H9 (cell line): Measurements from ENCODE around the gene MGLL. TPM values are rescaled to one million over a fixed set of nuclear protein-coding genes. Genes with fewer than 3 reads are reported as not detected.
A peak's percentile ranks its signal among the peaks of the same experiment; 100 is the strongest.

Experiments
- DNase-seq: peaks from one replicate; pipeline ENCODE4 v3.0.0-alpha.2; 2017
- H2AFZ ChIP-seq: one replicate; pipeline ENCODE4 v1.6.1; 2013; ENCODE audit warnings: mild to moderate bottlenecking, low read length, control low read depth, moderate library complexity
- H2AK5ac ChIP-seq: 2 replicates; pipeline ENCODE4 v1.6.1; 2013; ENCODE audit warnings: low read length, control low read depth, mixed read lengths; ENCODE audit not compliant: insufficient read length
- H2BK120ac ChIP-seq: one replicate; pipeline ENCODE4 v1.6.1; 2013; ENCODE audit warnings: low read depth, mild to moderate bottlenecking, low read length, control low read depth, inconsistent platforms; ENCODE audit not compliant: poor library complexity, severe bottlenecking
- H2BK12ac ChIP-seq: 2 replicates; pipeline ENCODE4 v1.6.1; 2013; ENCODE audit warnings: low read length, control low read depth, mixed read lengths, low read depth; ENCODE audit not compliant: insufficient read length
- H2BK15ac ChIP-seq: 2 replicates; pipeline ENCODE4 v1.6.1; 2013; ENCODE audit warnings: low read depth, low read length, control low read depth
- H2BK20ac ChIP-seq: one replicate; pipeline ENCODE4 v1.6.1; 2013; ENCODE audit warnings: low read depth, mild to moderate bottlenecking, low read length, control low read depth, inconsistent platforms; ENCODE audit not compliant: poor library complexity, severe bottlenecking
- H2BK5ac ChIP-seq: 2 replicates; pipeline ENCODE4 v1.6.1; 2013; ENCODE audit warnings: low read length, control low read depth, mixed read lengths; ENCODE audit not compliant: insufficient read length
- H3K14ac ChIP-seq: 2 replicates; pipeline ENCODE4 v1.6.1; 2013; ENCODE audit warnings: low read length, control low read depth; ENCODE audit not compliant: insufficient read depth
- H3K18ac ChIP-seq: 2 replicates; pipeline ENCODE4 v1.6.1; 2013; ENCODE audit warnings: low read depth, mild to moderate bottlenecking, mixed read lengths, low read length, control low read depth; ENCODE audit not compliant: insufficient read length
- H3K23ac ChIP-seq: 2 replicates; pipeline ENCODE4 v1.6.1; 2013; ENCODE audit warnings: low read length, control low read depth, mixed read lengths, low read depth; ENCODE audit not compliant: insufficient read length
- H3K23me2 ChIP-seq: 2 replicates; pipeline ENCODE4 v1.6.1; 2013; ENCODE audit warnings: low read depth, mild to moderate bottlenecking, mixed read lengths, low read length, control low read depth; ENCODE audit not compliant: insufficient read length, poor library complexity, severe bottlenecking
- H3K27ac ChIP-seq: 2 replicates; pipeline ENCODE4 v1.5.1; 2013; ENCODE audit warnings: low read length, control low read depth, mixed read lengths, low read depth; ENCODE audit not compliant: insufficient read length
- H3K27me3 ChIP-seq: 2 replicates; pipeline ENCODE4 v1.6.1; 2013; ENCODE audit warnings: low read length, control low read depth, inconsistent platforms; ENCODE audit not compliant: insufficient read depth
- H3K4ac ChIP-seq: 2 replicates; pipeline ENCODE4 v1.6.1; 2013; ENCODE audit warnings: low read depth, mild to moderate bottlenecking, control low read depth, inconsistent platforms, low read length, moderate library complexity
- H3K4me1 ChIP-seq: 2 replicates; pipeline ENCODE4 v1.6.1; 2013; ENCODE audit warnings: low read length, control low read depth, inconsistent platforms; ENCODE audit not compliant: insufficient read depth
- H3K4me2 ChIP-seq: 2 replicates; pipeline ENCODE4 v1.6.1; 2013; ENCODE audit warnings: low read length, control low read depth, mixed read lengths; ENCODE audit not compliant: insufficient read length, insufficient read depth
- H3K56ac ChIP-seq: 2 replicates; pipeline ENCODE4 v1.6.1; 2013; ENCODE audit warnings: low read depth, mild to moderate bottlenecking, mixed read lengths, low read length, control low read depth; ENCODE audit not compliant: insufficient read length
- H3K79me1 ChIP-seq: 2 replicates; pipeline ENCODE4 v1.6.1; 2013; ENCODE audit warnings: low read depth, mild to moderate bottlenecking, moderate library complexity, low read length, control low read depth, inconsistent platforms; ENCODE audit not compliant: insufficient read depth, poor library complexity, severe bottlenecking
- H3K79me2 ChIP-seq: 2 replicates; pipeline ENCODE4 v1.6.1; 2013; ENCODE audit warnings: low read length, control low read depth, inconsistent platforms; ENCODE audit not compliant: insufficient read depth
- H3K9ac ChIP-seq: 2 replicates; pipeline ENCODE4 v1.6.1; 2013; ENCODE audit warnings: low read length, control low read depth, mixed read lengths; ENCODE audit not compliant: insufficient read length; ENCODE audit errors: extremely low read depth
- H3K9me3 ChIP-seq: one replicate; pipeline ENCODE4 v1.6.1; 2013; ENCODE audit warnings: low read depth, low read length, inconsistent platforms; ENCODE audit not compliant: control insufficient read depth
- H3T11ph ChIP-seq: one replicate; pipeline ENCODE4 v1.6.1; 2013; ENCODE audit warnings: mild to moderate bottlenecking, low read length, control low read depth, inconsistent platforms
- H4K20me1 ChIP-seq: one replicate; pipeline ENCODE4 v1.6.1; 2013; ENCODE audit not compliant: control insufficient read depth, insufficient read length, insufficient read depth
- H4K5ac ChIP-seq: 2 replicates; pipeline ENCODE4 v1.6.1; 2013; ENCODE audit warnings: low read depth, mild to moderate bottlenecking, mixed read lengths, low read length, control low read depth; ENCODE audit not compliant: insufficient read length
- H4K8ac ChIP-seq: replicated peaks from 2 replicates; pipeline ENCODE4 v1.6.1; 2013; ENCODE audit warnings: low read length, control low read depth, mixed read lengths, low read depth; ENCODE audit not compliant: insufficient read length
- H4K91ac ChIP-seq: 2 replicates; pipeline ENCODE4 v1.6.1; 2013; ENCODE audit warnings: low read depth, mild to moderate bottlenecking, moderate library complexity, mixed read lengths, low read length, control low read depth; ENCODE audit not compliant: insufficient read length
- H3K27ac Mint-ChIP-seq, 3 experiments: 2 replicates in 2 of 3; 3 replicates in 1 of 3; pipeline ENCODE4 v1.8.0; 2020 to 2021; ENCODE audit warnings: mixed read lengths in 3 of 3, mild to moderate bottlenecking in 1 of 3, moderate library complexity in 1 of 3
- H3K27me3 Mint-ChIP-seq: 2 replicates; pipeline ENCODE4 v1.8.0; 2021; ENCODE audit warnings: low read depth, mild to moderate bottlenecking, moderate library complexity, mixed read lengths
- H3K36me3 Mint-ChIP-seq, 3 experiments: 2 replicates in 2 of 3; 3 replicates in 1 of 3; pipeline ENCODE4 v1.8.0; 2020 to 2021; ENCODE audit warnings: low read depth in 3 of 3, mixed read lengths in 3 of 3; ENCODE audit not compliant: insufficient read depth in 1 of 3
- H3K4me1 Mint-ChIP-seq, 2 experiments: 2 replicates each; pipeline ENCODE4 v1.8.0; 2020; ENCODE audit warnings: mixed read lengths in 2 of 2
- H3K4me3 Mint-ChIP-seq, 2 experiments: 2 replicates in 1 of 2; 3 replicates in 1 of 2; pipeline ENCODE4 v1.8.0; 2020 to 2021; ENCODE audit warnings: mild to moderate bottlenecking in 2 of 2, mixed read lengths in 2 of 2, moderate library complexity in 1 of 2
- H3K9me3 Mint-ChIP-seq, 2 experiments: 2 replicates in 1 of 2; 3 replicates in 1 of 2; pipeline ENCODE4 v1.8.0; 2020; ENCODE audit warnings: mild to moderate bottlenecking in 2 of 2, mixed read lengths in 2 of 2, moderate library complexity in 1 of 2
- CTCF ChIP-seq: fragments of 200-600 bp; sonication (generic); conservative IDR thresholded peaks from 3 replicates; pipeline ENCODE4 v1.8.0; 2021; ENCODE audit warnings: antibody characterized with exemption, mild to moderate bottlenecking
- WGBS: extraction: QIAGEN DNeasy Blood & Tissue Kit; methylation state at CpG from one replicate; pipeline ENCODE4 v1.1.7; 2013; ENCODE audit warnings: missing lambda C conversion rate, low lambda C conversion rate, mixed read lengths; ENCODE audit not compliant: insufficient read length; ENCODE audit errors: extremely low coverage; 5-methylcytosine and 5-hydroxymethylcytosine counted together
- total RNA-seq: library from RNA; stranded (reverse); gene quantifications from 2 replicates; pipeline ENCODE4 v1.2.1, GENCODE V29; 2021

The MGLL gene
- total RNA-seq, 1 experiment from 2014 or later = 0.11 TPM

- WGBS = no CpG with 5 or more reads among the region's 17 CpGs
- no peak overlapping the region for H3K27ac ChIP-seq
- Mint-ChIP-seq H3K4me1 (peaks cover 13 to 30% of the 10 kb centered on the region in 2 experiments), H3K36me3 (no peaks in the 10 kb centered on the region), H3K27ac (peak overlapping the region in 1 of 3 experiments; percentile 35; a peak in 1 of 7 replicates), H3K27me3 (no peaks in the 10 kb centered on the region), H3K9me3 (no peaks in the 10 kb centered on the region), H3K4me3 (no peak overlapping the region)
- H4K8ac ChIP-seq = no peak overlapping the region
- H4K91ac ChIP-seq = no peak overlapping the region
- no peak overlapping the region for H2AK5ac ChIP-seq
- peak; percentile 55 for TF ChIP-seq CTCF
- H2BK5ac ChIP-seq = no peak overlapping the region
- no peak overlapping the region for H2BK12ac ChIP-seq
- no peak overlapping the region for H2AFZ ChIP-seq
- H3T11ph ChIP-seq = no peak overlapping the region
- no peaks in the 10 kb centered on the region for H3K79me2 ChIP-seq
- no peak overlapping the region for H3K4me2 ChIP-seq
- H4K20me1 ChIP-seq = no peaks in the 10 kb centered on the region
- H3K4me1 ChIP-seq = no peaks in the 10 kb centered on the region; the same call in 1 of the 2 replicates
- H2BK15ac ChIP-seq = no peak overlapping the region
- H2BK20ac ChIP-seq = no peak overlapping the region
- no peaks in the 10 kb centered on the region for H3K23me2 ChIP-seq
- no peaks in the 10 kb centered on the region for H3K79me1 ChIP-seq
- no peak overlapping the region for H3K56ac ChIP-seq
- no peak overlapping the region for H4K5ac ChIP-seq
- H2BK120ac ChIP-seq = no peak overlapping the region
- H3K23ac ChIP-seq = no peak overlapping the region
- no peaks in the 10 kb centered on the region for H3K9me3 ChIP-seq
- no peak overlapping the region for H3K14ac ChIP-seq
- peak; percentile 75 for DNase-seq
- H3K27me3 ChIP-seq = no peaks in the 10 kb centered on the region
- no peak overlapping the region for H3K18ac ChIP-seq
- no peak overlapping the region for H3K4ac ChIP-seq
- no peak overlapping the region for H3K9ac ChIP-seq
Observed at GRCh38 chr3:127694467-127695215, 127.7 kb downstream of the MGLL start.
